Neural progenitor cell (in vitro differentiated cells): ENCODE measurements around the gene INKA2. TPM values are rescaled to one million over a fixed set of nuclear protein-coding genes. Genes with fewer than 3 reads are reported as not detected.

Source experiments
- DNase-seq: peaks from one replicate; pipeline ENCODE4 v3.0.0-alpha.2; 2016; ENCODE audit warnings: low spot score
- H2AFZ ChIP-seq: fragments of 200-600 bp; sonication (generic); replicated peaks from 2 replicates; pipeline ENCODE4 v1.6.1; 2016; ENCODE audit warnings: antibody characterized with exemption
- H3F3A ChIP-seq: fragments of 200-600 bp; sonication (generic); 2 replicates; pipeline ENCODE4 v1.6.1; 2016; ENCODE audit warnings: antibody characterized with exemption, low read depth
- H3K27ac ChIP-seq: fragments of 200-600 bp; sonication (generic); 2 replicates; pipeline ENCODE4 v1.5.1; 2016; ENCODE audit warnings: mild to moderate bottlenecking
- H3K27me3 ChIP-seq: fragments of 200-600 bp; sonication (generic); 2 replicates; pipeline ENCODE4 v1.6.1; 2016; ENCODE audit warnings: mild to moderate bottlenecking, moderate library complexity
- H3K36me3 ChIP-seq: fragments of 200-600 bp; sonication (generic); 2 replicates; pipeline ENCODE4 v1.5.1; 2016
- H3K4me1 ChIP-seq: fragments of 200-600 bp; sonication (generic); 2 replicates; pipeline ENCODE4 v1.6.1; 2016; ENCODE audit warnings: mixed run types
- H3K4me2 ChIP-seq: fragments of 200-600 bp; sonication (generic); 2 replicates; pipeline ENCODE4 v1.6.1; 2016
- H3K4me3 ChIP-seq: fragments of 200-600 bp; sonication (generic); 2 replicates; pipeline ENCODE4 v1.5.1; 2016
- H3K79me2 ChIP-seq: fragments of 200-600 bp; sonication (generic); 2 replicates; pipeline ENCODE4 v1.6.1; 2016; ENCODE audit warnings: low read depth
- H3K9ac ChIP-seq: fragments of 200-600 bp; sonication (generic); 2 replicates; pipeline ENCODE4 v1.6.1; 2016
- H3K9me3 ChIP-seq: fragments of 200-600 bp; sonication (generic); 2 replicates; pipeline ENCODE4 v1.5.1; 2016; ENCODE audit warnings: low read depth
- H4K20me1 ChIP-seq: fragments of 200-600 bp; sonication (generic); 2 replicates; pipeline ENCODE4 v1.6.1; 2016; ENCODE audit warnings: low read depth
- H3K27ac Mint-ChIP-seq: 3 replicates; pipeline ENCODE4 v1.8.0; 2021; ENCODE audit warnings: mixed read lengths
- H3K27me3 Mint-ChIP-seq: 2 replicates; pipeline ENCODE4 v1.8.0; 2022; ENCODE audit warnings: low read depth, mild to moderate bottlenecking, inconsistent platforms, moderate library complexity, mixed read lengths; ENCODE audit not compliant: insufficient read depth
- H3K36me3 Mint-ChIP-seq: 3 replicates; pipeline ENCODE4 v1.8.0; 2021; ENCODE audit warnings: mixed read lengths
- H3K4me1 Mint-ChIP-seq: 3 replicates; pipeline ENCODE4 v1.8.0; 2021; ENCODE audit warnings: mixed read lengths
- H3K4me3 Mint-ChIP-seq: 3 replicates; pipeline ENCODE4 v1.8.0; 2021; ENCODE audit warnings: mild to moderate bottlenecking, moderate library complexity, mixed read lengths
- H3K9me3 Mint-ChIP-seq: 3 replicates; pipeline ENCODE4 v1.8.0; 2020; ENCODE audit warnings: mixed read lengths
- CTCF ChIP-seq: fragments of 200-600 bp; sonication (generic); IDR thresholded peaks from 2 replicates; pipeline ENCODE4 v1.5.1; 2017; ENCODE audit warnings: antibody characterized with exemption, mild to moderate bottlenecking
- EZH2 ChIP-seq: fragments of 200-600 bp; sonication (generic); IDR thresholded peaks from 2 replicates; pipeline ENCODE4 v1.6.1; 2017; ENCODE audit warnings: antibody characterized with exemption, mild to moderate bottlenecking, moderate library complexity
- EZH2phosphoT487 ChIP-seq: fragments of 200-600 bp; sonication (generic); IDR thresholded peaks from 2 replicates; pipeline ENCODE4 v1.6.1; 2017; ENCODE audit warnings: antibody characterized with exemption
- total RNA-seq: library from RNA; depleted of rRNA; stranded (reverse); fragments of >200 nt; gene quantifications from 2 replicates; pipeline ENCODE4 v1.2.3, GENCODE V29; 2015; ENCODE audit warnings: low replicate concordance

Gene INKA2
- total RNA-seq, 1 donor from 2014 or later = not detected

GRCh38 chr1:111723871-111724270, 15.3 kb downstream of the INKA2 start:
- Histone ChIP-seq H3K4me1 (peaks cover 17% of the 10 kb centered on the region), H2AFZ (no peak overlapping the region), H3K9me3 (no peaks in the 10 kb centered on the region), H4K20me1 (peaks cover 7% of the 10 kb centered on the region), H3K79me2 (no peaks in the 10 kb centered on the region), H3K27ac (no peak overlapping the region), H3K27me3 (no peaks in the 10 kb centered on the region), H3K9ac (no peak overlapping the region), H3F3A (peaks cover 18% of the 10 kb centered on the region), H3K36me3 (no peaks in the 10 kb centered on the region), H3K4me3 (no peak overlapping the region), H3K4me2 (no peak overlapping the region)
- H3K27ac Mint-ChIP-seq = no peak overlapping the region
- DNase-seq = no peak
- H3K36me3 Mint-ChIP-seq = no peaks in the 10 kb centered on the region
- H3K4me1 Mint-ChIP-seq = peaks cover 12% of the 10 kb centered on the region
- peaks cover 8% of the 10 kb centered on the region for H3K27me3 Mint-ChIP-seq
- no peak overlapping the region for H3K4me3 Mint-ChIP-seq
- H3K9me3 Mint-ChIP-seq = no peaks in the 10 kb centered on the region
- TF ChIP-seq EZH2 = no peak
- no peak for TF ChIP-seq CTCF
- no peak for TF ChIP-seq EZH2phosphoT487

- no peak overlapping the region for H3K4me3 Mint-ChIP-seq
- H3K4me1 Mint-ChIP-seq = peaks cover 12% of the 10 kb centered on the region
- H3K27me3 Mint-ChIP-seq = peaks cover 8% of the 10 kb centered on the region
- Histone ChIP-seq H3K27ac (no peak overlapping the region), H3K9me3 (no peaks in the 10 kb centered on the region), H3K27me3 (no peaks in the 10 kb centered on the region), H3K36me3 (no peaks in the 10 kb centered on the region), H3K4me3 (no peak overlapping the region), H3K9ac (no peak overlapping the region), H3K4me2 (no peak overlapping the region), H3K79me2 (no peaks in the 10 kb centered on the region), H2AFZ (no peak overlapping the region), H3K4me1 (peaks cover 17% of the 10 kb centered on the region), H4K20me1 (peaks cover 7% of the 10 kb centered on the region), H3F3A (peaks cover 18% of the 10 kb centered on the region)
- no peak for DNase-seq
- no peaks in the 10 kb centered on the region for H3K36me3 Mint-ChIP-seq
- H3K9me3 Mint-ChIP-seq = no peaks in the 10 kb centered on the region
- TF ChIP-seq CTCF (no peak), EZH2 (no peak), EZH2phosphoT487 (no peak)
- H3K27ac Mint-ChIP-seq = no peak overlapping the region
Observed at GRCh38 chr1:111723091-111723806, 15.9 kb downstream of the INKA2 start.

- Histone ChIP-seq H3K27ac (no peak overlapping the region), H3K79me2 (no peaks in the 10 kb centered on the region), H3K9ac (no peak overlapping the region), H3F3A (peaks cover 18% of the 10 kb centered on the region), H3K4me1 (peaks cover 15% of the 10 kb centered on the region), H2AFZ (no peak overlapping the region), H3K4me3 (no peak overlapping the region), H3K36me3 (no peaks in the 10 kb centered on the region), H3K4me2 (no peak overlapping the region), H4K20me1 (peaks cover 7% of the 10 kb centered on the region), H3K9me3 (no peaks in the 10 kb centered on the region), H3K27me3 (no peaks in the 10 kb centered on the region)
- TF ChIP-seq CTCF = no peak
- TF ChIP-seq EZH2 = no peak
- TF ChIP-seq EZH2phosphoT487 = no peak
- peaks cover 4% of the 10 kb centered on the region for H3K36me3 Mint-ChIP-seq
- H3K9me3 Mint-ChIP-seq = no peaks in the 10 kb centered on the region
- peaks cover 12% of the 10 kb centered on the region for H3K4me1 Mint-ChIP-seq
- DNase-seq = no peak
- peak overlapping the region; percentile 8 for H3K27ac Mint-ChIP-seq
- no peak overlapping the region for H3K4me3 Mint-ChIP-seq
- H3K27me3 Mint-ChIP-seq = peaks cover 7% of the 10 kb centered on the region
Observed at GRCh38 chr1:111720977-111721786, 18.0 kb downstream of the INKA2 start.
